HG03378 (cell line): ENCODE data around the gene ZNF680.
A peak's percentile ranks its signal among the peaks of the same experiment; 100 is the strongest.
"Not testable (repeated sequence)": the region's sequence is repeated elsewhere in the genome, so short reads cannot be mapped to it uniquely, and the experiment has no call there.

Source experiments
- ATAC-seq: cut with Tn5 transposase; IDR thresholded peaks from one replicate; pipeline ENCODE4 v1.9.1; 2021; ENCODE audit warnings: mild to moderate bottlenecking, moderate library complexity; ENCODE audit not compliant: unreplicated experiment

Gene ZNF680

DNA sequence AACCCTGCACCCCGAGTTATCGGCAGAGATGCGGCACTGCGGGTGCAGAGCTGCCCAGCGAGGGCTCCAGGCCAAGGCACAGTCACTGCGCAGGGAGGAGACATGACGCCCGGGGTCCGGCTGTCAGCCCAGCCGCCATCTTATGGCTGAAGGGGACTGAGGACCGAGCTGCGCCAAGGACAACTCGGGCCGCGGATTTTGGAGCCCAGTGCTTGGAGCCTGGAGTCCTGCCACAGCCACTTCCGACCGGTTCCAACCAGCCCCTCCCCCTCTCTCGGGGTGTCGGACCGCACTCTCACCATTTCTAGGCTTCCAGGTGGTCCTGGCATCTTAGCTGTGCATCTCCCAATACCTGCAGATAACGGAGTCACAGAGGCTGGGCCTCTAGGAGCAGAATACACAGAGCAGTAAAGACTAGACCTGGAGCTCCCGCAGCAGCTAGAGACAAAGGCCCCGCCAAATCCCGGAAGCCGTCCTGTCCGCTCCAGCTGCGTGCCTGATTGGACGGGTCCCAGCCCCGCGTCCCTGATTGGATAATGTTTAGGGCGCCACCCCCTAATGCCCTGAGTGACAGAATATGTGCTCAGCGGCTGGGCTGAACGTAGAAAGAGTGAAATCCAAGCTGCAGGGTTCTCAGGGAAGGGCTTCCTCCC is at the start of gene ZNF680:
Gene ZNF680, minus strand, starts transcription at position 446 of the 653 bp plus-strand sequence. Its CDS starts 117 bp downstream, at position 329.
- peak; percentile 99 for ATAC-seq

GRCh38 chr7:64612452-64612851 is 49.6 kb upstream of the ZNF680 start:
- ATAC-seq: no peak

DNA sequence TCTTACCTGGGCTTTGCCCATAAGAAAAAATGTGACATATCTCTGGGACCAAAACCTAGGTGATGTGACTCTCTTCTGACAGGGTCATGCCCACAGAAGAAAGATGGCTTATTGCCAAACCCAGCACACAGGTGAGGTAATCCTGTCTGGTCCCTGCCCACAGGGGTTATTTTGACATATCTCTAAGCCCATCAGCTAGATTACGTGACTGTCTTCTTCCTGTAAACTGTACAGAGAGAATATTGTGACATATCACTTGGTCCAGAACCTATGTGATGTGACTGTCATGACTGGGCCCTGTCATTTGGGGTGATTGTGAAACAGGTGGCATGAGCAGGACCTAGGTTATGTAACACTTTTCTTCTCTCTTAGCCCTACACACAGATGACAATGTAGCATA is 48.8 kb upstream of the ZNF680 start:
- no peak for ATAC-seq

- ATAC-seq: no peak
Measured at GRCh38 chr7:64610997-64611396, 48.1 kb upstream of the ZNF680 start.

GRCh38 chr7:64608116-64608910 is 45.4 kb upstream of the ZNF680 start:
- ATAC-seq: no peak

GRCh38 chr7:64606385-64606784 is 43.5 kb upstream of the ZNF680 start:
- ATAC-seq: no peak

GRCh38 chr7:64603271-64603670 is 40.4 kb upstream of the ZNF680 start:
- no peak for ATAC-seq

GRCh38 chr7:64602518-64602917 is 39.6 kb upstream of the ZNF680 start:
- ATAC-seq: no peak

DNA sequence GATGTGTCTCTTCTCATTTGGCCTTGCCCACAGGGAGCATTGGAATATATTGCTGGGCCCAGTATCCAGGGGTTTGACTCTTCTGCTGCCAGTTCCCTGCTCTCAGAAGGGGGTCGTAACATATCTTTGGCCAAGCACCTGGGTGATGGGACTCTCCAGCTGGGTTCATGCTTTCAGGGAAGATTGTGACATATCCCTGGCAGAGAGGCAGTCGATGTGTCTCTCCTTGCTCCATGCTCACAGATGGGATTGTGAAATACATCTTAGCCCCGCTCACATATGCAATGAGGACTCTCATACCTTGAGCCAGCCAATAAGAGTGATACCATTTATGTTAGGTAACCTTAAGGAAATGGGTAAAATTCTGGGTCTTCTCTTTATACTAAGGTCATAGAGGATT is 39.2 kb upstream of the ZNF680 start:
- ATAC-seq: no peak

DNA sequence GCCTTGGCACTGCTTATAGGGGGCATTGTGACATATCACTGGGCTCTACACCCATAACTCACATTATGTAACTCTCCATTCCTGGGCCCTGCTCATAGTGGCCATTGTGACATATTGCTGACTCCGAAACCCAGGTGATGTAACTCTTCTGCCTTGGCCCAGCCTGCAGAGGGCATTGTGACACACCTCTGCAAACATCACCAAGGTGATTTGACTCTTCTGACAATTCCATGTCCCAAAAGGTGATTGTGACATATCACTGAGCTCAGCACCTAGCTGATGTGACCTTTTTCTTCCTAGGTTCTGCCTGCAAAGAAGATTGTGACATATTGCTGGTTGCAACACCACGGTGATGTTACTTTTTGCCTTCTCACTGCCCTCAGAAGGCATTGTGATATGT is 36.5 kb upstream of the ZNF680 start:
- no peak for ATAC-seq

DNA sequence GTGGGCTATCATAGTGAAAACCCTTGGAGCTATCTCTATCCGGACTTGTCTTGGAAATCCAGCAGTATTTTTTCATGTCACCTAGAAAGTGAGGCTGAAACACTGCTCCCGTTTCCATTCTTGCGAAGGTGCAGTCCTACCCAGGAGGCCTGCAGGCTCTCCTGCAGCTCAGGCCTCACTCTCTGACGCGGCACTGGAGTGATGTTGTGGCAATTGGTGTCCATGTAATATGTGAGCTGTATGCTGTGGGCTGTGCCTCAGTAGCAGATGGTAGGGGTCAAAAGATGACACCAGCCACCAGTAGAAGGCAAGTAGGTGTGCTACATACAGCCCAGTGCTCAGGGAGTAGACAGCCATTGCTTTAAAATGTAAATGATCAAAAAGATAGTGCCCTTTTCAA is 28.1 kb upstream of the ZNF680 start:
- no peak for ATAC-seq

GRCh38 chr7:64581926-64582894 is 19.3 kb upstream of the ZNF680 start:
- ATAC-seq: no peak

- ATAC-seq: no peak
Measured at GRCh38 chr7:64581391-64581790, 18.5 kb upstream of the ZNF680 start.

DNA sequence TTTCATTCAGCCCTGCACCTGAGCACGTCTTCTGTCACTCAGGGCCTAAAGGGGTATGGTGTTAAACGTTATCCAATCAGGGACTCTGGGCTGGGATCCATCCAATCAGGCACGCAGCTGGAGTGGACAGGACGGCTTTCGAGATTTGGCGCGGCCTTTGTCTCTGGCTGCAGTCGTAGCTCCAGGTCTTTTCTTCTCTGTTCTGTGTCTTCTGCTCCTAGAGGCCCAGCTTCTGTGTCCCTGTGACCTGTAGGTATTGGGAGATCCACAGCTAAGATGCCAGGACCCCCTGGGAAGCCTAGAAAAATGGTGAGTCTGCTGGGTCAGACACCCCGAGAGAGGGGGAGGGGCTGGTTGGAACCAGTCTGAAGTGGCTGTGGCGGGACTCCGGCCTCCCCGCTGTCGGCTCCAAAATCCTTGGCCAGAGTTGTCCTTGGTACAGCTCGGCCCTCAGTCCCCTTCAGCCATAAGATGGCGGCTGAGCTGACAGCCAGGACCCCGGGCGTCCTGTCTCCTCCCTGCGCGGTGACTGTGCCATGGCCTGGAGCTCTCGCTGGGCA is 11.7 kb upstream of the ZNF680 start:
- ATAC-seq: no peak

DNA sequence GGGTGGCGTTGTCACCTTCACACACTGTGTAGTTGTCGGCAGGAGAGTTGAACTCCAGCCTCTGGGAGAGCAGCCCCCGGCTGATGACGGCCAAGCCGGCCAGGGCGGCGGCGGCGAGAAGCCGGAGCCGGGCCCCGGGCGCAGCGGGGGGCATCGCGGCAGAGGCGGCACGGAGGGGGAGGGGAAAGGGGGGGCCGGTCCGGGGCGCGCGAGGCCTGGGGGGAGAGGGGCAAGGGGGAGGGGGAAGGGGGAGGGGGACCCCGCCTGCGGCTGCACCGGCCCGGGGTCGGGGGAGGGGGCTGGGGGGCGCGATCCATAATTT is 7.4 kb upstream of the ZNF680 start:
- not testable (repeated sequence) for ATAC-seq

GRCh38 chr7:64569372-64570283 is 6.8 kb upstream of the ZNF680 start:
- ATAC-seq: not testable (repeated sequence)

GRCh38 chr7:64562256-64562625 is 630 bp downstream of the ZNF680 start:
- no peak for ATAC-seq

DNA sequence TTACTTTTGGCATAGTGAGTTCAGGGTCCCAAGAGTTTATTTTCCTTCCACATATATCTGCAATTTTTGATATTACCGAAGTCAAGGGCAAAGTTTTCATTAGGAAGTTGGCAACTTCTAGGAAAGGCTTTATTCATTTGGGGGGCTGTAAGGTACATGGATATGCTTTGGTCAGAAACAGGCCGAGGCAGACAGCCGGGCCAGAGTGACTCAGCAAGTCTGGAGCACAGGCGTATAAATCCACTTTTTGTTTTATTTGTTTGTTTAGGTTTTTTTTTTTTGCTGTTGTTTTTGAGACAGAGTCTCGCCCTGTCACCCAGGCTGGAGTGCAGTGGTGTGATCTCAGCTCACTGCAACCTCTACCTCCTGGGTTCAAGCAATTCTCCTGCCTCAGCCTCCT is 3.7 kb downstream of the ZNF680 start:
- ATAC-seq: no peak

DNA sequence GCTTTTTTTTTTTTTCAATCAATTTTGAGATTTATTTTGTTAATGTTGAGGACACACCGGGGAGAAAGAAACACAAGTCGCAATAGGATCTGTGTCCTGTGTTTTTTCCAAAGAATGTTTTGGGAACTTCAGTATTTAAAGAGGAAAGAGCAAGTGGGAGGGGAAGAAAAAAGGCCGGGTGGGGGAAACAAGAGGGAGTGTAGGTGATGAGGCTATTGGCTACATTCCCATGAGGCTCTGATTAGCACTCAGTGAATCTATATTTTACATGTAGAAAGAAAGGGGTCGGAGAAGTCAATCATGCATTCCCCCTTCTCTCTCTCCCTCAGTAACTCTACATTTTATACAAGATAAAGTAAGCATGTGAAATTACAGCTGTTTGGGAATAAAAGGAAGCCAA is 4.1 kb downstream of the ZNF680 start:
- no peak for ATAC-seq

- no peak for ATAC-seq
Measured at GRCh38 chr7:64558323-64558705, 4.6 kb downstream of the ZNF680 start.
